SK-N-SH (cell line): ENCODE data around the gene FMC1. TPM values are rescaled to one million over a fixed set of nuclear protein-coding genes. Genes with fewer than 3 reads are reported as not detected.
A peak's percentile ranks its signal among the peaks of the same experiment; 100 is the strongest.

ENCODE experiments used
- CTCF ChIA-PET: fragments of 300-600, 350-600 bp; formaldehyde crosslinking; extraction: SDS; loops from one replicate; lab custom pipeline; 2021; lab: Yijun Ruan, JAX
- POLR2A ChIA-PET: fragments of 350-600 bp; sonication (Branson Sonifier 250); formaldehyde crosslinking; extraction: SDS; loops from one replicate; lab custom pipeline; 2020; ENCODE audit warnings: antibody characterized with exemption, inconsistent platforms; lab: Yijun Ruan, JAX
- DNase-seq: peaks from one replicate; pipeline ENCODE4 v3.0.0; 2012
- H2AFZ ChIP-seq: fragments of 200-600 bp; sonication (generic); 2 replicates; pipeline ENCODE4 v1.8.1; 2016; ENCODE audit warnings: antibody characterized with exemption, mild to moderate bottlenecking, low read depth
- H3F3A ChIP-seq: fragments of 200-600 bp; sonication (generic); replicated peaks from 2 replicates; pipeline ENCODE3; 2016; ENCODE audit warnings: antibody characterized with exemption, mild to moderate bottlenecking; ENCODE audit not compliant: insufficient read depth
- H3K27ac ChIP-seq, 2 experiments: fragments of 200-500 bp in 1 of 2; fragments of 200-600 bp in 1 of 2; sonication (Bioruptor generic) in 1 of 2; sonication (generic), shearing (Covaris generic) in 1 of 2; 2 replicates each; pipeline versions ENCODE4 v1.5.1 to v1.6.1; 2014 to 2016; ENCODE audit warnings: low read depth in 2 of 2, inconsistent platforms in 1 of 2, low read length in 1 of 2, mild to moderate bottlenecking in 1 of 2, mixed read lengths in 1 of 2
- H3K27me3 ChIP-seq: fragments of 200-600 bp; sonication (generic), shearing (Covaris generic); 2 replicates; pipeline ENCODE4 v1.6.1; 2016; ENCODE audit warnings: mixed run types; ENCODE audit not compliant: insufficient read depth
- H3K36me3 ChIP-seq, 2 experiments: fragments of 200-500 bp in 1 of 2; fragments of 200-600 bp in 1 of 2; sonication (Bioruptor generic) in 1 of 2; sonication (generic) in 1 of 2; replicated peaks in 1 of 2; 2 replicates each; pipeline versions ENCODE3 to v1.5.1; 2014 to 2016; ENCODE audit warnings: low read length in 1 of 2, mild to moderate bottlenecking in 1 of 2; ENCODE audit not compliant: insufficient read depth in 2 of 2, control insufficient read depth in 1 of 2
- H3K4me1 ChIP-seq, 2 experiments: fragments of 200-500 bp in 1 of 2; fragments of 200-600 bp in 1 of 2; sonication (Bioruptor generic) in 1 of 2; sonication (generic), shearing (Covaris generic) in 1 of 2; 2 replicates each; pipeline versions ENCODE4 v1.5.1 to v1.6.1; 2014 to 2016; ENCODE audit warnings: low read depth in 1 of 2, low read length in 1 of 2, mixed run types in 1 of 2; ENCODE audit not compliant: insufficient read depth in 2 of 2, control insufficient read depth in 1 of 2
- H3K4me2 ChIP-seq: fragments of 200-600 bp; sonication (generic), shearing (Covaris generic); 2 replicates; pipeline ENCODE4 v1.6.1; 2017; ENCODE audit warnings: mixed run types
- H3K4me3 ChIP-seq, 2 experiments: fragments of 200-500 bp in 1 of 2; fragments of 200-600 bp in 1 of 2; sonication (Bioruptor generic) in 1 of 2; sonication (generic), shearing (Covaris generic) in 1 of 2; 2 replicates each; pipeline versions ENCODE4 v1.5.1 to v1.8.1; 2014 to 2016; ENCODE audit warnings: low read depth in 2 of 2, inconsistent platforms in 1 of 2, low read length in 1 of 2, mild to moderate bottlenecking in 1 of 2, mixed read lengths in 1 of 2, moderate library complexity in 1 of 2
- H3K79me2 ChIP-seq: fragments of 200-600 bp; sonication (generic); 2 replicates; pipeline ENCODE4 v1.8.1; 2017; ENCODE audit warnings: mild to moderate bottlenecking; ENCODE audit not compliant: insufficient read depth
- H3K9ac ChIP-seq: fragments of 200-600 bp; sonication (generic); 2 replicates; pipeline ENCODE4 v1.6.1; 2017; ENCODE audit warnings: mixed run types
- H3K9me2 ChIP-seq: fragments of 200-600 bp; sonication (generic); 2 replicates; pipeline ENCODE4 v1.6.1; 2017; ENCODE audit warnings: mixed run types
- H3K9me3 ChIP-seq: fragments of 200-600 bp; sonication (generic); 2 replicates; pipeline ENCODE4 v1.6.1; 2017; ENCODE audit warnings: mixed run types, mild to moderate bottlenecking, moderate library complexity
- H4K20me1 ChIP-seq: fragments of 200-600 bp; sonication (generic); 2 replicates; pipeline ENCODE4 v1.6.1; 2017; ENCODE audit warnings: mild to moderate bottlenecking, mixed run types; ENCODE audit not compliant: insufficient read depth
- GABPA ChIP-seq: IDR thresholded peaks from 2 replicates; pipeline ENCODE4 v1.4.0; 2012; ENCODE audit warnings: low read depth, mild to moderate bottlenecking
- MEF2A ChIP-seq: IDR thresholded peaks from 2 replicates; pipeline ENCODE4 v1.4.0; 2012; ENCODE audit warnings: low read depth, borderline replicate concordance
- MXI1 ChIP-seq: IDR thresholded peaks from 2 replicates; pipeline ENCODE4 v1.6.1; 2012; ENCODE audit warnings: mild to moderate bottlenecking, low read depth, low read length, improper control_type of control experiment
- RAD21 ChIP-seq: IDR thresholded peaks from 2 replicates; pipeline ENCODE4 v1.6.1; 2012; ENCODE audit warnings: mild to moderate bottlenecking, low read length
- RCOR1 ChIP-seq: fragments of 150-350 bp; IDR thresholded peaks from 2 replicates; pipeline ENCODE4 v1.6.1; 2017; ENCODE audit warnings: antibody characterized with exemption, low read length
- RFX5 ChIP-seq: IDR thresholded peaks from 2 replicates; pipeline ENCODE4 v1.6.1; 2012; ENCODE audit warnings: mild to moderate bottlenecking, improper control_type of control experiment, low read length
- RXRA ChIP-seq: IDR thresholded peaks from 2 replicates; pipeline ENCODE4 v1.4.0; 2012; ENCODE audit warnings: low read depth, mild to moderate bottlenecking, borderline replicate concordance
- SIN3A ChIP-seq: IDR thresholded peaks from 2 replicates; pipeline ENCODE4 v1.6.1; 2012; ENCODE audit warnings: low read depth, mild to moderate bottlenecking, low read length, moderate library complexity, borderline replicate concordance
- TAF1 ChIP-seq: IDR thresholded peaks from 2 replicates; pipeline ENCODE4 v1.6.1; 2012; ENCODE audit warnings: low read depth, mild to moderate bottlenecking, low read length, moderate library complexity, borderline replicate concordance
- TEAD4 ChIP-seq: IDR thresholded peaks from 2 replicates; pipeline ENCODE4 v1.4.0; 2012; ENCODE audit warnings: mild to moderate bottlenecking, borderline replicate concordance; ENCODE audit not compliant: insufficient read depth
- YY1 ChIP-seq: IDR thresholded peaks from 2 replicates; pipeline ENCODE4 v1.4.0; 2012; ENCODE audit warnings: low read depth, mild to moderate bottlenecking
- WGBS: methylation state at CpG from one replicate; pipeline ENCODE4 v1.1.6; 2017; ENCODE audit warnings: low lambda C conversion rate; 5-methylcytosine and 5-hydroxymethylcytosine counted together
- polyA plus RNA-seq, 3 experiments: library from polyadenylated mRNA; depleted of rRNA; stranded (reverse); fragments of >200 nt; gene quantifications; 2 replicates each; pipeline ENCODE4 v1.2.3, GENCODE V29; 2012
- TF ChIP-seq, protein P1 (sequence below): IDR thresholded peaks from 2 replicates; pipeline ENCODE4 v1.4.0; 2012; ENCODE audit warnings: low read depth, borderline replicate concordance
- TF ChIP-seq, protein P2 (sequence below): IDR thresholded peaks from 2 replicates; pipeline ENCODE4 v1.4.0; 2012; ENCODE audit warnings: low read depth
- TF ChIP-seq, protein P3 (sequence below): IDR thresholded peaks from 2 replicates; pipeline ENCODE4 v1.4.0; 2012; ENCODE audit warnings: low read depth, borderline replicate concordance
- TF ChIP-seq, protein P4 (sequence below): IDR thresholded peaks from 2 replicates; pipeline ENCODE4; 2012

FMC1 gene
- polyA plus RNA-seq, 1 of the 3 experiments (the other 2 are of a cell fraction), result 59.9 TPM

DNA sequence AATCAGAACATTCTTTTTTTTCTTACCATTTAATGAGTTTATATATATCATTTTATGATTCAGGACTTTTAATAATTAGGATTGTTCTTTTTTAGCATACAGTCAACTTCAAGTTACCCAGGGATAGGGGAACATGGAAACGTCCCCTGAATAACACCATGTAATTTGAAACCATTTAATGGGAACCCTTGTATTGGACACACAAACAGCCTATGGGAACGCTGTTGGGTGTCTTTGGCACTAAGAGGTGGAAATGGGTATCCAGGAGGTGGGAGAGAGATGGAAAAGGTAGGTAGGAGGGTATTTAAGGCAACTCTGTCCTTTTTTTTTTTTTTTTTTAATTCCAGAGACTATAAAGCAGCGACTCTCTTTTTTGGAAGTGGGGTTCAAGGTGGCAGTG, 21.2 kb downstream of the FMC1 start:
- CTCF ChIA-PET, result interaction anchor here (1.0 kb wide), 1 partner anchor 14 kb away, joined by 3 read pairs; no protein-coding TSS in a partner anchor
- no peaks in the 10 kb centered on the region for H3K9me3 ChIP-seq
- no peaks in the 10 kb centered on the region for H3K9me2 ChIP-seq
- peaks cover 86% of the 10 kb centered on the region for H3K79me2 ChIP-seq
- no peak for TF ChIP-seq RXRA
- no peak for TF ChIP-seq RFX5
- TF ChIP-seq MEF2A, result no peak
- TF ChIP-seq SIN3A, result no peak
- no peak for TF ChIP-seq TEAD4
- no peak for TF ChIP-seq RAD21
- TF ChIP-seq YY1, result no peak
- TF ChIP-seq, protein P1, sequence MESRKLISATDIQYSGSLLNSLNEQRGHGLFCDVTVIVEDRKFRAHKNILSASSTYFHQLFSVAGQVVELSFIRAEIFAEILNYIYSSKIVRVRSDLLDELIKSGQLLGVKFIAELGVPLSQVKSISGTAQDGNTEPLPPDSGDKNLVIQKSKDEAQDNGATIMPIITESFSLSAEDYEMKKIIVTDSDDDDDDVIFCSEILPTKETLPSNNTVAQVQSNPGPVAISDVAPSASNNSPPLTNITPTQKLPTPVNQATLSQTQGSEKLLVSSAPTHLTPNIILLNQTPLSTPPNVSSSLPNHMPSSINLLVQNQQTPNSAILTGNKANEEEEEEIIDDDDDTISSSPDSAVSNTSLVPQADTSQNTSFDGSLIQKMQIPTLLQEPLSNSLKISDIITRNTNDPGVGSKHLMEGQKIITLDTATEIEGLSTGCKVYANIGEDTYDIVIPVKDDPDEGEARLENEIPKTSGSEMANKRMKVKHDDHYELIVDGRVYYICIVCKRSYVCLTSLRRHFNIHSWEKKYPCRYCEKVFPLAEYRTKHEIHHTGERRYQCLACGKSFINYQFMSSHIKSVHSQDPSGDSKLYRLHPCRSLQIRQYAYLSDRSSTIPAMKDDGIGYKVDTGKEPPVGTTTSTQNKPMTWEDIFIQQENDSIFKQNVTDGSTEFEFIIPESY, result no peak
- TF ChIP-seq, protein P2, sequence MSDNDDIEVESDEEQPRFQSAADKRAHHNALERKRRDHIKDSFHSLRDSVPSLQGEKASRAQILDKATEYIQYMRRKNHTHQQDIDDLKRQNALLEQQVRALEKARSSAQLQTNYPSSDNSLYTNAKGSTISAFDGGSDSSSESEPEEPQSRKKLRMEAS, result no peak
- no peak for TF ChIP-seq GABPA
- TF ChIP-seq, protein P3, sequence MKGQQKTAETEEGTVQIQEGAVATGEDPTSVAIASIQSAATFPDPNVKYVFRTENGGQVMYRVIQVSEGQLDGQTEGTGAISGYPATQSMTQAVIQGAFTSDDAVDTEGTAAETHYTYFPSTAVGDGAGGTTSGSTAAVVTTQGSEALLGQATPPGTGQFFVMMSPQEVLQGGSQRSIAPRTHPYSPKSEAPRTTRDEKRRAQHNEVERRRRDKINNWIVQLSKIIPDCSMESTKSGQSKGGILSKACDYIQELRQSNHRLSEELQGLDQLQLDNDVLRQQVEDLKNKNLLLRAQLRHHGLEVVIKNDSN, result no peak
- TF ChIP-seq, protein P4, sequence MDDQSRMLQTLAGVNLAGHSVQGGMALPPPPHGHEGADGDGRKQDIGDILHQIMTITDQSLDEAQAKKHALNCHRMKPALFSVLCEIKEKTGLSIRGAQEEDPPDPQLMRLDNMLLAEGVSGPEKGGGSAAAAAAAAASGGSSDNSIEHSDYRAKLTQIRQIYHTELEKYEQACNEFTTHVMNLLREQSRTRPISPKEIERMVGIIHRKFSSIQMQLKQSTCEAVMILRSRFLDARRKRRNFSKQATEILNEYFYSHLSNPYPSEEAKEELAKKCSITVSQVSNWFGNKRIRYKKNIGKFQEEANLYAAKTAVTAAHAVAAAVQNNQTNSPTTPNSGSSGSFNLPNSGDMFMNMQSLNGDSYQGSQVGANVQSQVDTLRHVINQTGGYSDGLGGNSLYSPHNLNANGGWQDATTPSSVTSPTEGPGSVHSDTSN, result no peak
- TF ChIP-seq MXI1, result no peak
- no peak for TF ChIP-seq RCOR1
- no peak for TF ChIP-seq TAF1
- TF ChIP-seq, all 33 proteins: peak for 0
- no peaks in the 10 kb centered on the region for H3K27me3 ChIP-seq
- WGBS, result 81% methylated on average over 3 of the region's 3 CpGs
- H3K9ac ChIP-seq, result no peak overlapping the region
- H3K4me3 ChIP-seq, result peak overlapping the region in 1 of 2 experiments; percentile 85; a peak in 2 of 4 replicates
- H3K27ac ChIP-seq, result no peak overlapping the region
- no peak for DNase-seq
- no peak overlapping the region for H2AFZ ChIP-seq
- H3K4me2 ChIP-seq, result peak overlapping the region; percentile 85
- peaks cover 31% of the 10 kb centered on the region for H3F3A ChIP-seq
- H3K4me1 ChIP-seq, result peaks cover 10 to 20% of the 10 kb centered on the region in 2 experiments; a peak in 3 of 4 replicates
- POLR2A ChIA-PET, result no interaction called here
- peaks cover 41% of the 10 kb centered on the region in 2 experiments for H3K36me3 ChIP-seq
- peaks cover 60% of the 10 kb centered on the region for H4K20me1 ChIP-seq
